ENCODE results near the gene SHPK.
A peak's percentile ranks its signal among the peaks of the same experiment; 100 is the strongest.

DNA sequence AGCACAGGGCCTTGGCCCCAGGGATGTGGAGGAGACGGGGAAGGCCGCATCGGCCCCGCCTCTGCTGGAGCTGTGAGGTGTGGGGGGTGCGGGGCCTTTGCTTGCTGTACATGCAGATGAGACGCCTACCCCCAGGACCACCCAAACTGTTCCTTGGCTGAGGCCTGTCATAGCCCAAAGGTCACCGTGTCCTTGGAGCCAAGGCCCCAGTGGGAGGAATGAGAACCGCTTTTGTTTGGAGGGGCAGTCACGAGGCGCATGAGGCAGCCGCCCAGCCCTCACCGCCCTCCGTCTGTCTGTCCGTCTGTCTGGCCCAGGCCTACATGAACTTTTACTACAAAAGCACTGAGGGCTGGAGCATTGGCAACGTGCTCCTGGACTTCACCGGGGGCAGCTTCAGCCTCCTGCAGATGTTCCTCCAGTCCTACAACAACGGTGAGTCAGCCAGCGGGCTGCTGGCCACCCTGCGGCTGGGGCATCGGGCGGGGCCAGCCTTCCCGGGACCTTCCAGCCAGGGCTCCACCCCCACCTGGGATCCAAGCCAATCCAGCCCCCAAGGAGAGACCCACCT lies 23.6 kb upstream of the SHPK start:
- TF ChIP-seq, protein P1, sequence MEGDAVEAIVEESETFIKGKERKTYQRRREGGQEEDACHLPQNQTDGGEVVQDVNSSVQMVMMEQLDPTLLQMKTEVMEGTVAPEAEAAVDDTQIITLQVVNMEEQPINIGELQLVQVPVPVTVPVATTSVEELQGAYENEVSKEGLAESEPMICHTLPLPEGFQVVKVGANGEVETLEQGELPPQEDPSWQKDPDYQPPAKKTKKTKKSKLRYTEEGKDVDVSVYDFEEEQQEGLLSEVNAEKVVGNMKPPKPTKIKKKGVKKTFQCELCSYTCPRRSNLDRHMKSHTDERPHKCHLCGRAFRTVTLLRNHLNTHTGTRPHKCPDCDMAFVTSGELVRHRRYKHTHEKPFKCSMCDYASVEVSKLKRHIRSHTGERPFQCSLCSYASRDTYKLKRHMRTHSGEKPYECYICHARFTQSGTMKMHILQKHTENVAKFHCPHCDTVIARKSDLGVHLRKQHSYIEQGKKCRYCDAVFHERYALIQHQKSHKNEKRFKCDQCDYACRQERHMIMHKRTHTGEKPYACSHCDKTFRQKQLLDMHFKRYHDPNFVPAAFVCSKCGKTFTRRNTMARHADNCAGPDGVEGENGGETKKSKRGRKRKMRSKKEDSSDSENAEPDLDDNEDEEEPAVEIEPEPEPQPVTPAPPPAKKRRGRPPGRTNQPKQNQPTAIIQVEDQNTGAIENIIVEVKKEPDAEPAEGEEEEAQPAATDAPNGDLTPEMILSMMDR (IDR thresholded peaks at IDR 0.05): peak in 1 of 7 experiments; percentile 11
- peak in 1 of 3 donors; percentile 8 for TF ChIP-seq POLR2A (IDR thresholded peaks at IDR 0.05)
